Common myeloid progenitor, CD34-positive (primary cell): ENCODE results near the gene PRKCE.

Experiments used
- CTCF ChIA-PET: fragments of 350-600 bp; sonication (Branson Sonifier 250); formaldehyde crosslinking; loops from one replicate; lab custom pipeline; 2021; ENCODE audit warnings: antibody characterized with exemption; lab: Charles Lee
- POLR2A ChIA-PET: fragments of 350-600 bp; sonication (Branson Sonifier 250); formaldehyde crosslinking; loops from one replicate; lab custom pipeline; 2021; ENCODE audit warnings: antibody characterized with exemption; lab: Charles Lee
- DNase-seq, 3 donors: peaks; one replicate each; pipeline versions ENCODE4 v3.0.0 to v3.0.0-alpha.2; 2013
- H3K27ac ChIP-seq, 2 experiments: 1 replicate in 1 of 2; 2 replicates in 1 of 2; pipeline ENCODE4 v1.7.0; 2013; ENCODE audit warnings: inconsistent platforms in 2 of 2, low read length in 2 of 2, mild to moderate bottlenecking in 2 of 2, low read depth in 1 of 2, moderate library complexity in 1 of 2; ENCODE audit not compliant: severe bottlenecking in 2 of 2, insufficient read depth in 1 of 2, poor library complexity in 1 of 2
- H3K27me3 ChIP-seq, 5 experiments: replicated peaks in 2 of 5; 1 replicate in 3 of 5; 2 replicates in 2 of 5; pipeline versions ENCODE4 v1.6.1 to v1.7.0; 2013; ENCODE audit warnings: low read length in 4 of 5, mild to moderate bottlenecking in 2 of 5, moderate library complexity in 2 of 5, inconsistent platforms in 1 of 5; ENCODE audit not compliant: insufficient read depth in 5 of 5, control insufficient read depth in 4 of 5
- H3K36me3 ChIP-seq, 4 experiments: 1 replicate in 2 of 4; 2 replicates in 2 of 4; pipeline versions ENCODE4 v1.6.1 to v1.7.0; 2013; ENCODE audit warnings: low read length in 3 of 4, control low read depth in 1 of 4, mild to moderate bottlenecking in 1 of 4; ENCODE audit not compliant: control insufficient read depth in 4 of 4, insufficient read depth in 4 of 4
- H3K4me1 ChIP-seq, 4 experiments: 1 replicate in 3 of 4; 2 replicates in 1 of 4; pipeline versions ENCODE4 v1.6.1 to v1.7.1; 2013; ENCODE audit warnings: low read length in 3 of 4, mild to moderate bottlenecking in 3 of 4, control low read depth in 1 of 4, inconsistent platforms in 1 of 4, moderate library complexity in 1 of 4; ENCODE audit not compliant: control insufficient read depth in 4 of 4, insufficient read depth in 4 of 4; ENCODE audit errors: control extremely low read depth in 1 of 4
- H3K4me3 ChIP-seq, 7 experiments: 1 replicate in 4 of 7; 2 replicates in 3 of 7; pipeline versions ENCODE4 v1.5.1 to v1.7.0; 2013; ENCODE audit warnings: mild to moderate bottlenecking in 7 of 7, low read length in 6 of 7, moderate library complexity in 6 of 7, inconsistent platforms in 2 of 7, low read depth in 2 of 7, control low read depth in 1 of 7; ENCODE audit not compliant: insufficient read depth in 4 of 7, control insufficient read depth in 1 of 7; ENCODE audit errors: extremely low read depth in 1 of 7
- H3K9me3 ChIP-seq, 5 experiments: 1 replicate in 4 of 5; 2 replicates in 1 of 5; pipeline versions ENCODE4 v1.6.1 to v1.7.1; 2013; ENCODE audit warnings: low read length in 4 of 5, mild to moderate bottlenecking in 2 of 5, inconsistent platforms in 1 of 5, low read depth in 1 of 5, moderate library complexity in 1 of 5; ENCODE audit not compliant: control insufficient read depth in 4 of 5, insufficient read depth in 2 of 5; ENCODE audit errors: control extremely low read depth in 1 of 5
- WGBS: methylation state at CpG from one replicate; pipeline ENCODE4 v1.1.5; 2013; ENCODE audit not compliant: insufficient coverage; 5-methylcytosine and 5-hydroxymethylcytosine counted together

The PRKCE gene

GRCh38 chr2:46051085-46051484 is 399.6 kb downstream of the PRKCE start:
- CTCF ChIA-PET, result interaction anchor here (0.6 to 1.4 kb wide), 2 partner anchors 9 to 402 kb away, joined by 3 to 5 read pairs; no protein-coding TSS in a partner anchor
- DNase-seq, result no peak
- no CpG with 5 or more reads among the region's 1 CpG for whole genome bisulfite sequencing
- Histone ChIP-seq H3K4me3 (no peak overlapping the region), H3K9me3 (peaks cover 0 to 5% (median 0%) of the 10 kb centered on the region in 5 experiments), H3K27me3 (no peaks in the 10 kb centered on the region), H3K36me3 (peaks cover 0 to 6% (median 1%) of the 10 kb centered on the region in 4 experiments), H3K4me1 (no peaks in the 10 kb centered on the region), H3K27ac (no peak overlapping the region)
- POLR2A ChIA-PET, result no interaction called here

DNA sequence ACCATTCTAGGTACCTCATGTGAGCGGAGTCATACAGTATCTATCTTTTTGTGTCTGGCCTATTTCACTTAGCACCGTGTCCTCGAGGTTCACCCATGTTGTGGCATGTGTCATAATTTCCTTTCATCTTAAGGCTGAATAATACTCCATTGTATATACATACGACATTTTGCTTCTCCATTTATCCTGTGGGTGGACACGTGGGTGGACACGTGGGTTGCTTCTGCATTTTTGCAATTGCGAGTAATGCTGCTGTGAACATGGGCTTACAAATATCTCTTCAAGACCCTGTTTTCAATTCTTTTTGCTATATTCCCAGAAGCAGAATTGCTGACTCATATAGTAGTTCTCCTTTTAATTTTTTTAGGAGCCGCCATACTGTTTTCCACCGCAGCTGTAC is 402.1 kb downstream of the PRKCE start:
- ChIA-PET POLR2A (no interaction called here), CTCF (interaction anchor here (1.0 to 1.8 kb wide), 2 partner anchors 9 to 43 kb away, joined by 4 to 7 read pairs; no protein-coding TSS in a partner anchor)
- peaks cover 0 to 6% (median 1%) of the 10 kb centered on the region in 4 experiments for H3K36me3 ChIP-seq
- H3K4me1 ChIP-seq, result no peaks in the 10 kb centered on the region
- no peaks in the 10 kb centered on the region for H3K27me3 ChIP-seq
- DNase-seq, result peak; percentile 25 to 82 (median 51)
- H3K27ac ChIP-seq, result no peak overlapping the region
- no peak overlapping the region for H3K4me3 ChIP-seq
- 84% methylated on average over 6 of the region's 9 CpGs for WGBS
- H3K9me3 ChIP-seq, result peaks cover 0 to 5% (median 0%) of the 10 kb centered on the region in 5 experiments

DNA sequence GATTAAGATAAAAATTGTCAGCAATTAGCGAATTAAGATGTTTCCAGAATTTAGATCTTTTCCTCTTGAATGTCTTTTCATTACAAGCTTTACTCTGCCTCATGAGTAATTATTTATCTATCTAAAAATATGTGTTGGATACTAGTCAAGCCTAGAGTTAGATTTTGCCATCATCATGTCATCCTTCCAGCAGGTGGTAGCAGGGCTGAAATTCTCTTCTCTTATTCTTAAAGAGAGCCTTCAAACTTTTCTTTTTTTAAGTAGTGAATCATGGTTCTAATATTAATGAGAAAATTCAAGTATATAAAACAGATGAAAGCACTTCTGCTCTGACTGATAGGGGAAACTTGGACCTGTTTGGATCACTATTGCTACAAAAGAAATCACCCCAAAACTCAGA is 405.1 kb downstream of the PRKCE start:
- CTCF ChIA-PET, result interaction anchor here (0.6 kb wide), 1 partner anchor 311 kb away, joined by 3 read pairs; no protein-coding TSS in a partner anchor
- DNase-seq, result no peak

GRCh38 chr2:46058140-46058539 is 406.7 kb downstream of the PRKCE start:
- CTCF ChIA-PET, result interaction anchor here (0.9 to 1.0 kb wide), 2 partner anchors 10 to 33 kb away, joined by 3 read pairs; no protein-coding TSS in a partner anchor
- Histone ChIP-seq H3K9me3 (peaks cover 0 to 5% (median 0%) of the 10 kb centered on the region in 5 experiments), H3K4me3 (no peak overlapping the region), H3K27ac (no peak overlapping the region), H3K4me1 (no peaks in the 10 kb centered on the region), H3K36me3 (no peaks in the 10 kb centered on the region), H3K27me3 (no peaks in the 10 kb centered on the region)
- POLR2A ChIA-PET, result no interaction called here
- WGBS, result 95% methylated on average over 3 of the region's 5 CpGs
- DNase-seq, result no peak

More for the DNA sequence above, 405.1 kb downstream of the PRKCE start:
- Histone ChIP-seq H3K4me3 (no peak overlapping the region), H3K27me3 (no peaks in the 10 kb centered on the region), H3K27ac (no peak overlapping the region), H3K4me1 (no peaks in the 10 kb centered on the region), H3K9me3 (peaks cover 0 to 5% (median 0%) of the 10 kb centered on the region in 5 experiments), H3K36me3 (no peaks in the 10 kb centered on the region)
- no CpG with 5 or more reads among the region's 1 CpG for WGBS
- POLR2A ChIA-PET, result interaction anchor here (0.7 kb wide), 1 partner anchor 196 kb away, joined by 3 read pairs; no protein-coding TSS in a partner anchor

GRCh38 chr2:46062637-46063412 is 411.4 kb downstream of the PRKCE start:
- POLR2A ChIA-PET, result no interaction called here
- Histone ChIP-seq H3K4me1 (no peaks in the 10 kb centered on the region), H3K9me3 (no peaks in the 10 kb centered on the region), H3K36me3 (peaks cover 0 to 2% (median 0%) of the 10 kb centered on the region in 4 experiments), H3K27me3 (no peaks in the 10 kb centered on the region), H3K4me3 (no peak overlapping the region), H3K27ac (no peak overlapping the region)
- 68% methylated on average over 13 of the region's 15 CpGs for WGBS
- peak; percentile 78 to 89 (median 84) for DNase-seq
- CTCF ChIA-PET, result interaction anchor here (0.6 to 2.4 kb wide), 28 partner anchors 9 to 942 kb away, joined by 3 to 22 read pairs (median 4); no protein-coding TSS in a partner anchor

DNA sequence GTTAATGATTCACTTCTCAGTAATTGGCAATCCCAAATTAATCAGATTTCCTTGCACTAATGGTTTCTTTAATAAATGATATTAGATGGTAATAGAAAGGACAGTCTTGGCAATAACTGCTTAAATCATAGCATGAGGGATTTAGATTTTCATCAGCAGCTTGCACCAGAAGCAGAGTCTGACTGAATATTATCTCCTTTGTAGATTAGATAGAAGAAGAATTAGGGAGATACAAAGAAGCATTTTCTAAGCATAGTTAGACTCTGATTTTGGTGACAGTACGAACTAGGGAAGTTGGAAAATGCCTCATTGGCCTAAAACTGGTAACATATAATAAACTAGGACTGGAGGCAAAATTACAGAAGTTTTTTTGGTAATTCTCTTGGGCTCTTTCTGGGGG is 412.9 kb downstream of the PRKCE start:
- no peak for DNase-seq
- ChIA-PET POLR2A (no interaction called here), CTCF (interaction anchor here (2.1 kb wide), 1 partner anchor 299 kb away, joined by 6 read pairs; no protein-coding TSS in a partner anchor)
- no CpG with 5 or more reads among the region's 1 CpG for WGBS
- H3K4me1 ChIP-seq, result no peaks in the 10 kb centered on the region
- no peak overlapping the region for H3K27ac ChIP-seq
- H3K36me3 ChIP-seq, result peaks cover 0 to 2% (median 0%) of the 10 kb centered on the region in 4 experiments
- H3K4me3 ChIP-seq, result no peak overlapping the region
- H3K9me3 ChIP-seq, result no peaks in the 10 kb centered on the region
- no peaks in the 10 kb centered on the region for H3K27me3 ChIP-seq

DNA sequence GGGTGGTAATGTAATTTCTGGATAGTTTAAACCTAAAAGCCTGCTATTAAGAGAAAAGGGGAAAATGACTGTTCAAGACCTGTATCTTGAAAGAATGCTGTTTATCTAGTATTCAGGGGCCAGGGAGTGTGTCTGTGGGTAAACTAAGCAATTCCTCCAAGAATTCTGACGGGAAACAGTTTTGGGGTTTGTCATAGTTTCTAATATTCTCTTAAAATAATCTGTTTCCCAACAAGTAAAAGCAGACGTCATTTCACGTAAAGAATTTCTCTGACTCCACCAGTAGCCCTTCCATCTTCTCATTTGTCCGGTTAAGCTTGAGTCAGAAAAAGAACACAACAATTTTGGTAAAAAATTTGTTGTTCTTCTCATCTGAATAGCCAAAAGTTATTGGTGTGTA is 413.7 kb downstream of the PRKCE start:
- peaks cover 0 to 2% (median 0%) of the 10 kb centered on the region in 4 experiments for H3K36me3 ChIP-seq
- no peak for DNase-seq
- no peak overlapping the region for H3K4me3 ChIP-seq
- no peak overlapping the region for H3K27ac ChIP-seq
- CTCF ChIA-PET, result no interaction called here
- no peaks in the 10 kb centered on the region for H3K27me3 ChIP-seq
- 100% methylated on average over 2 of the region's 4 CpGs for WGBS
- no peaks in the 10 kb centered on the region for H3K9me3 ChIP-seq
- H3K4me1 ChIP-seq, result no peaks in the 10 kb centered on the region
- POLR2A ChIA-PET, result no interaction called here
